Rectal smooth muscle tissue (tissue), 1 donor: Measurements from ENCODE around the gene SLC12A1.
"Not testable (repeated sequence)": the region's sequence is repeated elsewhere in the genome, so short reads cannot be mapped to it uniquely, and the experiment has no call there.

Experiments used
- H3K27ac ChIP-seq: one replicate; pipeline ENCODE4 v1.7.0; 2013; ENCODE audit warnings: low read depth, low read length, inconsistent platforms
- H3K27me3 ChIP-seq: one replicate; pipeline ENCODE4 v1.7.0; 2013; ENCODE audit warnings: low read length; ENCODE audit not compliant: control insufficient read depth, insufficient read depth
- H3K36me3 ChIP-seq: one replicate; pipeline ENCODE4 v1.7.0; 2013; ENCODE audit warnings: low read length; ENCODE audit not compliant: control insufficient read depth, insufficient read depth
- H3K4me1 ChIP-seq: one replicate; pipeline ENCODE4 v1.7.0; 2013; ENCODE audit warnings: low read length; ENCODE audit not compliant: control insufficient read depth, insufficient read depth
- H3K4me3 ChIP-seq: one replicate; pipeline ENCODE4 v1.7.0; 2013; ENCODE audit warnings: low read length
- H3K9ac ChIP-seq: one replicate; pipeline ENCODE4 v1.7.0; 2013; ENCODE audit warnings: low read length

SLC12A1 gene

DNA sequence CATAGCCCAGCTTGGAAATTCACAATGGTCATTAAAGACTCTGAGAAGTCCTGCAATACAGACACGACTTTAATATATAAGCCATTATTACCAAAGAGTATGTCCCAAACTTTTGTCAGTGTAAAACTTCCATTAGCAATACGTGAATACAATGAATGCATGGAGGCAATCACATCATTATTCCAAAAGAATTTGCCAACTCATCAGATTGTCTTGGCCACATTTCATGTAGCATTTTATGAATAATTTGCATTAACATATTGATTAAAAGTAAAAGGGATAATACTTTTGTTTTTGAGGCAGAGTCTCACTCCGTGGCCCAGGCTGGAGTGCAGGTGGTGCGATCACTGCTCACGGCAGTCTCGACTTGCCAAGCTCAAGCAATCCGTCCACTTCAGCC is 117.2 kb downstream of the SLC12A1 start:
- Histone ChIP-seq H3K27me3 (no peaks in the 10 kb centered on the region), H3K27ac (no peak overlapping the region), H3K4me3 (no peak overlapping the region), H3K9ac (no peak overlapping the region), H3K36me3 (no peaks in the 10 kb centered on the region), H3K4me1 (no peaks in the 10 kb centered on the region)

DNA sequence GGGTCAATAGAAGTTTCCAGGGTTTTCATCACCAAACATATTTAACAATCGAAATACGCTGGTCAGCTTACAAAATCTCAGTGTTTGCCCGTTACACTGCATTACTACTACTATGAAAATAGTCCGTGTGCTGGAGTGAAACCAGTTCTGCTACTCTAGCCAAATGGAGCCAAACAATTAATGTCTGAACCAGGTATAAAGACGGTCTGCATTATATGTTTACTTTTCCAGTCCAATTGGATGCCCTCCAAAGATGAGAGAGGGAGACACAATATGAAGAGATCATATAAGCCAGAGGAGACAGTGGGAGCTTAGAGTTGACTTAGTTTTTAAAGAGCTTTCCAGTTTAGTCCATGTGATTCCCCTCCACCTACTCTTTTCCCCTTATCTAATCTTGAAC is 118.8 kb downstream of the SLC12A1 start:
- Histone ChIP-seq H3K27me3 (no peaks in the 10 kb centered on the region), H3K4me1 (no peaks in the 10 kb centered on the region), H3K4me3 (no peak overlapping the region), H3K27ac (no peak overlapping the region), H3K36me3 (no peaks in the 10 kb centered on the region), H3K9ac (no peak overlapping the region)

DNA sequence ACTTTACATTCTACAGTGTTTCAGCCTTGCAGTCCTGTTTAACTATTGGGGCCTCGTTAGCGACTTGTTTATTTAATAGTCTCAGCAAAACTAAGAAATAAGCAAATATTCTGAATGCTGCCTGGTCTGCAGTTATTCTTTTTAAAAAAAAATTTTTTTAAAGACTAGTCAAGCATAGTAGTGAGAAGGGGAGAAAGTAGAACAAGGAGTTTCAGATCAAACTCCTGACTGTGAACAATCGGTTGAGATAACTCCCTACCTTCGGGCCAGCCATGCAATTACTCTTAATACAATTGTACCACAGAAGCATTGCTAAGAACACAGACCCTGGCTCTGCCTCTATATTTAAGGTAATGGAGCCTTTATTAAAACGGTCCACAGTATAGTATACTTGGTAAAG is 119.3 kb downstream of the SLC12A1 start:
- no peaks in the 10 kb centered on the region for H3K36me3 ChIP-seq
- H3K4me3 ChIP-seq, result no peak overlapping the region
- no peaks in the 10 kb centered on the region for H3K27me3 ChIP-seq
- no peak overlapping the region for H3K9ac ChIP-seq
- H3K4me1 ChIP-seq, result peaks cover 3% of the 10 kb centered on the region
- H3K27ac ChIP-seq, result no peak overlapping the region

DNA sequence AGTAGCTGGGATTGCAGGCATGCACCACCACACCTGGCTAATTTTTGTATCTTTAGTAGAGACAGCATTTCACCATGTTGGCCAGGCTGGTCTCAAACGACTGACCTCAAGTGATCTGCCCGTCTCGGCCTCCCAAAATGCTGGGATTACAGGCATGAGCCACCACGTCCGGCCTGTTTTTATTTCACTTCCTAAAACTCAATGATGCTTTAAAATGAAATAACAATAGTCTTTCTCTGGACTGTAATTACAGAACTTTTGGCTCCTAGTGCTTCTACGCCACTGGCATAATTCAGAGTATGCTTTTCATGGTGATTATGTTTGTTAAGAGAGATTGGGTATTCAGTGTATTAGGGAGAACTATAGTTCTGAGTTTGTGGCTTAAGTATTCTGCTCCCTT is 120.1 kb downstream of the SLC12A1 start:
- H3K36me3 ChIP-seq, H3K27ac ChIP-seq, H3K4me3 ChIP-seq, H3K27me3 ChIP-seq, H3K4me1 ChIP-seq, H3K9ac ChIP-seq: not testable (repeated sequence)

DNA sequence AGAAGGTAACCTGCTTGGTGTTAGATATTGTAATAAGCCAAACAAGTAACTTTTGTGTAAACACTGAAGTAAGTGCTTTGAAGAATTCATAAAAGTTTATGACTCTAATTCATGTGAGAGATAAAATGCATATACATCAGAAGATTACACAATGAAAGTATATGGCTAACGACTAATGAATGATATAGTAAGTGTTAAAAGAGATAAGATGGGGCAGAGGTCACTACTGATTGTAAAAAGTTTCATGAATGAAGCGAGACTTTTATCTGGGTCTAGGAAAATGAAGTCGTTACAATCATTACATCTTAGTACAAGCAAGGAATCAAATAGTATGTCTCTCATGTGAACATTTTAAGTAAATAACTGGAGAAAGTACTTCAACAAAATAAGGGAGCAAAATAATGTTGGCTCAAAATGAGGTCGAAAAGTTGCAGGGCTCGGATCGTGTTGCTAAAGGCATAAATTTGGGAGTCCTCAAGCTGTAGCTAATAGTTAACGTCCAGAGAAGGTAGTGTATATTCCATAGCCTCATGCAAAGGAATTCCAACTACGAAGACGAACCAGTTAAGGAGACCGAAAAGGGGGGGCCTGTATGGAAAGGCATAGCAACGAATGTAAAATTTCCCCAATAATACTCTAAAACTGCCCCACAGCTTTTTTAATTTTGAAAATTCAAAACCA is 124.1 kb downstream of the SLC12A1 start:
- Histone ChIP-seq H3K4me1 (peaks cover 3% of the 10 kb centered on the region), H3K4me3 (peak overlapping the region; percentile 95), H3K9ac (no peak overlapping the region), H3K27me3 (no peaks in the 10 kb centered on the region), H3K36me3 (no peaks in the 10 kb centered on the region), H3K27ac (peak overlapping the region; percentile 94)

DNA sequence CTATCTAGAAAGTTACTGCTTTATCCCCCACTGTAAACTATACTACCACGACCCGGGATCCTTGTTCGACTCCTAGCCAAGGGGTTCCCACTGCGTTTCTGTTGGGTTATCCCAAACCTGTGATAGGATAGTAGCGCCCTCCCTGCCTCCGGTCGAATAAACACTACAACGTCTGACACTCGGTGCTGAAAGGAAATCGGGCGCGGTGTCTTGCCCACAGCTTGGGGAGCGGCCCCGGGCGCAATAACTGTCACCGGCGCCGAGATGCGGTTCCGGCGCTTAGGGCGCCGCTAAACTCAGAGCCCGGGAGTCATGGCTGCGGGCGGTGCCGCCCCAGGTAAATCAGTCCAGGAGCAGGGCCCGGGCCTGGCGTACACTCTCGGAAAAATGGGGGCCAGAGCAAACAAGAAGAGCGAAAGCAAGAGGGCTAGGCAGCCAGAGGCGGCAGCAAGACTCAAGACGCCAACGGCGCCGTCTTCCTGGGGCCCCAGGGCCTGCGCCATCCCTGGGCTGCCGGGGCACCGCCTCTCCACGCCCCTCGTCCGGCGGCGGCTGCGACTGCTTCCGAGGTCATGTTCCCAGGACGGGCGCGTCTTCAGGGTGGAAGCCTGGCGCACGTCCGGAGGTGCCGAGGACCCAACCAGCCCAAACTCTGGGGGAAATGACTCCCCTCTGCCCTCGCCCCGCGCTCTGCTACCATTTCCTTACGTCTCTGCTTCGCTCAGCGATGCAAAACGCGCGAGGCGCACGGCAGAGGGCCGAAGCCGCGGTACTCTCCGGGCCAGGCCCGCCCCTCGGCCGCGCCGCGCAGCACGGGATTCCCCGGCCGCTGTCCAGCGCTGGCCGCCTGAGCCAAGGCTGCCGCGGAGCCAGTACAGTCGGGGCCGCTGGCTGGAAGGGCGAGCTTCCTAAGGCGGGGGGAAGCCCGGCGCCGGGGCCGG is 125.0 kb downstream of the SLC12A1 start, which contains the start of gene DUT:
TSS of gene DUT (plus strand) at position 575 of the 941 bp plus-strand sequence. CDS start at position 662, 87 bp downstream.
- H3K4me1 ChIP-seq, result peaks cover 3% of the 10 kb centered on the region
- peak within 1 kb of the TSS; percentile 56 for H3K9ac ChIP-seq
- peak within 1 kb of the TSS; percentile 95 for H3K4me3 ChIP-seq
- H3K36me3 ChIP-seq, result no peaks in the 10 kb centered on the region
- H3K27me3 ChIP-seq, result no peaks in the 10 kb centered on the region
- H3K27ac ChIP-seq, result peak within 1 kb of the TSS; percentile 94

DNA sequence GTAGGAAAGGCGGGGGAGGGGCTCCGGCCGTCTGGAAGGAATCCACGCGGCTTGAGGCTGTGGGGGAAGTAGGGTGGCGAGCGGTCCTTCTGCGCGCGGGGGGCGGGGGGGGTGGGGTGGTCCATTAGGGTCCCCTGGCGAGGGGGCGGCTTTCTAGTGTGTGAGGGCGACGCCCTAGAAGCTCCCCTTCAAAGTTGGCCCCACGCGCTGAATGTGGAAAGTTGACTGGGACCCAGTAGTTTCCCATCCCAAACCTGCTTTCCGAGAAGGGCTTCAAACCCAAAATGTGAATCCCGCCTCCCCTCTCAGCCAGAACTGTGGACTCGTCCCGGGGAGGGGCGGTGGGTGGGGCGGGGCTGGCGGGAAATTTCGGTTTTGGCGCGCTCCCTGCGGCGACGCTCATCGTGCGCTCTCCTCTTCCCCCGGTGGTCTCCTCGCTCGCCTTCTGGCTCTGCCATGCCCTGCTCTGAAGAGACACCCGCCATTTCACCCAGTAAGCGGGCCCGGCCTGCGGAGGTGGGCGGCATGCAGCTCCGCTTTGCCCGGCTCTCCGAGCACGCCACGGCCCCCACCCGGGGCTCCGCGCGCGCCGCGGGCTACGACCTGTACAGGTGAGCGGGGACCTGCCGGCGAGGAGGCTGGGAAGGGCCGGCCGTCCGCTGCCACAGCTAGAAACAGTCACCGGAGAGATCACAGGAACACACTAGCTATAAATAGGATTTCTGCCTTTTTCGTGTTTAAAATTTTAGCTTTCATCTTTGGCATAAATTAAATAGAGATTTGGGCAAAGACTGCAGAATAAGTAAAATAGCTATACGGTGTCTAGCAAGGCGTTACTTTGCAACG is 125.9 kb downstream of the SLC12A1 start:
- H3K27ac ChIP-seq, result peak overlapping the region; percentile 94
- H3K27me3 ChIP-seq, result no peaks in the 10 kb centered on the region
- peak overlapping the region; percentile 95 for H3K4me3 ChIP-seq
- H3K36me3 ChIP-seq, result peaks cover 8% of the 10 kb centered on the region
- no peak overlapping the region for H3K9ac ChIP-seq
- H3K4me1 ChIP-seq, result peaks cover 3% of the 10 kb centered on the region

DNA sequence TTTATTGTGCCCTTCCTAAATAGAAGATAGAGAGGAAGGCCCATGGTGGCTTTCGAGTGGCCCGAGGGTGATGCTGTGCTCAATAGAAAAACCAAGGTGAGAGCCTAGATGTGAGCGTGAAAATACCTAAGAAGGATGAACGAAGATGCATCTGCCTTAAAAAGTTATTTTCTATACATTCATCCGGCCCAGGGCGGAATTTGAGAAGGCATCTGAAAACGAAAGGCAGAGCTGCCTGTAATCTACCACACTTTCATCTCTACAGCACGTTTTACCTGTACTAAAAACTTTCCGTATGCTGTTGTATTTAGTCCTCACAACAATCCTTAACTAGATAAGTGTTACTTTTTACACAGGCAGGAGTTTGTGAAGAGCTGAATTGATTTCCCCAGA is 126.5 kb downstream of the SLC12A1 start:
- Histone ChIP-seq H3K4me1 (peaks cover 3% of the 10 kb centered on the region), H3K9ac (no peak overlapping the region), H3K27me3 (no peaks in the 10 kb centered on the region), H3K27ac (no peak overlapping the region), H3K36me3 (peaks cover 9% of the 10 kb centered on the region), H3K4me3 (peak overlapping the region; percentile 95)

DNA sequence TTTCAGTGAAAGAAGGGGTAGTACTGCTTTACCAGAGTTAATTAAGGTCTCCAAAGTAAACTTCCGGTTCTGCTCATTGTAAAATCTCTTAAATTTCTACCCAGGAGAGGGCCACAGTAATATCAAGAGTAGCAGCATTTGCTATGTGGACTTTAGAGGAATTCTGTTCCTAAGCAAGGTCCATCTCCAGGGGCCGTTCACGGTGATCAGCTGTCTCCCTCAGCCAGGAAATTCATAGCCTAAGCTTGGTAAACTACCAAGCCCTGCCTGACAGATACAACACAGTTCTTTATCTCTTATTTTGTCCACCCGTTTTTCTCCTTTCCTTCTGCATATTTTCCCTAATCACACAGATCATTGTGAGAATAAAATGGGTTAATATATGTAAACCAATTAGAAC is 127.4 kb downstream of the SLC12A1 start:
- H3K9ac ChIP-seq, result no peak overlapping the region
- H3K4me3 ChIP-seq, result no peak overlapping the region
- no peak overlapping the region for H3K27ac ChIP-seq
- peaks cover 3% of the 10 kb centered on the region for H3K4me1 ChIP-seq
- no peaks in the 10 kb centered on the region for H3K27me3 ChIP-seq
- H3K36me3 ChIP-seq, result peaks cover 9% of the 10 kb centered on the region

DNA sequence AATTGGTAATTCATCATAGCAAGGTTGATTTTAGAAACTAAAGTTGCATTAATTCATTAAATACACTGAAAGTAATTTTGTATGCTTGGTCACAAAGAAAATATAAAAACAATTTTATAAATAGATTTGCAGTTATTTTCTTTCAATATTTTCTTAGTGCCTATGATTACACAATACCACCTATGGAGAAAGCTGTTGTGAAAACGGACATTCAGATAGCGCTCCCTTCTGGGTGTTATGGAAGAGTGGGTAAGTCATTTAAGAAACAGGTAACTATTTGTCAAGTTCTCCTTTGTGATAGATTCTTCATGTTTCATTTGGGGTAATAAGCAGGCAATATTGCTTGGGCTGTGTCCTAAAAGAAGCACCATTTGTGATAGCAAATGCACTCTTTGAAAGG is 128.2 kb downstream of the SLC12A1 start:
- Histone ChIP-seq H3K36me3 (peaks cover 9% of the 10 kb centered on the region), H3K4me3 (no peak overlapping the region), H3K4me1 (peaks cover 3% of the 10 kb centered on the region), H3K27ac (no peak overlapping the region), H3K27me3 (no peaks in the 10 kb centered on the region), H3K9ac (no peak overlapping the region)

DNA sequence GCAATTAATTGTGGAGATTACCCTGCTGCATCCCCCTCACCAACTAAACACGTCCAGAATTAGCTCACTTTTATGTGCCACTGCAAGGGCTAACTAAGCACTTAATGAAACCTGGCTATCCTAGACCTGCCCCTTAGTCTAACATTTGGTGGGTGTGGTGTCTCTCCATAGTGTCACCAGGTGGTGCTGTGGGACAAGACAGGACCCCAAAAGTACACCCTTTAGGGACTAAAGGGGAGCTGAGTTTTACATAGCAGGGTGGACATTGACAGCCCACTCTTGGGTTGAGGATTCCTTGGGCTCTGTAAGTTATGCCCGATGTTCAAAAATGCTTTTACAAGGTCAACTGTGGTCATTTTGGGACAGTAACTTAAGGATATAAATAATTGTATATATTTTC is 130.8 kb downstream of the SLC12A1 start:
- Histone ChIP-seq H3K27ac (no peak overlapping the region), H3K27me3 (no peaks in the 10 kb centered on the region), H3K4me3 (no peak overlapping the region), H3K4me1 (no peaks in the 10 kb centered on the region), H3K36me3 (peaks cover 9% of the 10 kb centered on the region), H3K9ac (no peak overlapping the region)

DNA sequence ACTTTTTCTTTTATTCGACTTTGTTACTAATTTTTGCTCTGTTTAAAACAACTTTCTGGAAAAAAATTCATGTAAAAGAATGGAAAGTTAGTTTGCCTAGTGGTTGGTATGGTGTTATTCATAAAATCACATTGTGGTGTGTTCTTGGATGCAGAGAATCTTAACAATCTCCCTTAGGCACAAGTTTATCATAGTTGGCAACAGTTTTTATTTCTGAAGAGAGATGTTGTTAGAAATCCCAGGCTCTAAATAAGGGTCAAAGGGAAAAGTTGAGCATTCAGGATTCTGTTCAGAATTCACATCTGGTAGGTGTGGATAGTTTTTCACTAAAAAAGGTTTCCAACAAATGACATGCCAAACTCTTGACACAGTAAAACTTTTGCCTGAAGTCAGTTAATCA is 131.5 kb downstream of the SLC12A1 start:
- no peak overlapping the region for H3K27ac ChIP-seq
- peaks cover 9% of the 10 kb centered on the region for H3K36me3 ChIP-seq
- no peak overlapping the region for H3K4me3 ChIP-seq
- no peaks in the 10 kb centered on the region for H3K4me1 ChIP-seq
- H3K27me3 ChIP-seq, result no peaks in the 10 kb centered on the region
- no peak overlapping the region for H3K9ac ChIP-seq
